ENCODE data around the gene LTBP2.

Gene LTBP2

GRCh38 chr14:74610199-74610865 is 1.7 kb downstream of the LTBP2 start:
- Histone ChIP-seq H3K4me1 (ENCODE audit: insufficient read depth, low read length) (peaks cover 4% of the 10 kb centered on the region), H3K27ac (ENCODE audit: low read depth, low read length) (no peak overlapping the region), H3K36me3 (ENCODE audit: insufficient read depth, low read length) (no peaks in the 10 kb centered on the region), H3K4me3 (ENCODE audit: low read depth in 1 of 2, low read length in 2 of 2) (no peak overlapping the region), H3K27me3 (ENCODE audit: control insufficient read depth in 1 of 2, insufficient read depth in 2 of 2, low read length in 2 of 2) (peaks cover 0 to 18% of the 10 kb centered on the region in 2 donors), H3K9me3 (ENCODE audit: low read length) (no peaks in the 10 kb centered on the region), H3K9ac (ENCODE audit: low read length) (no peak overlapping the region)

DNA sequence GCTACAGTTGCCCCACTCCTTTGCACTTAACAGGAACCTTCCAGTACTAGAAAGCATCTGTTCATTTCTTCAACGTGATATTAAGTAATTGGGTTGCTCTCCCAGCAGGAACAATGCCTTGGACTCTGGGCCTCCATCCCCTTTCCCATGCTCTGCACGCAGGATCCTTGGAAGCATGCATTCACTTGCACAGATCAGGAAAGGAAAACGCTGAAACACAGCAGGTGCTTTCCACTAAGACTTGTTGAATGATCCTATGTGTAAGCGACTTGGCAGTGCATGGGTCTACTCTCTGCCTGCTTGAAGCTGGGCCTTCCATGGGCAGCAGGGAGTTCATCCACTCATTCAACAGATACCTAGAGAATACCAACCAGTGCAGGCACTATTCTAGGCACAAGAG is 2.3 kb downstream of the LTBP2 start:
- Histone ChIP-seq H3K36me3 (ENCODE audit: insufficient read depth, low read length) (no peaks in the 10 kb centered on the region), H3K4me1 (ENCODE audit: insufficient read depth, low read length) (peaks cover 4% of the 10 kb centered on the region), H3K9ac (ENCODE audit: low read length) (no peak overlapping the region), H3K9me3 (ENCODE audit: low read length) (no peaks in the 10 kb centered on the region), H3K27me3 (ENCODE audit: control insufficient read depth in 1 of 2, insufficient read depth in 2 of 2, low read length in 2 of 2) (peaks cover 0 to 18% of the 10 kb centered on the region in 2 donors), H3K27ac (ENCODE audit: low read depth, low read length) (no peak overlapping the region), H3K4me3 (ENCODE audit: low read depth in 1 of 2, low read length in 2 of 2) (no peak overlapping the region)

DNA sequence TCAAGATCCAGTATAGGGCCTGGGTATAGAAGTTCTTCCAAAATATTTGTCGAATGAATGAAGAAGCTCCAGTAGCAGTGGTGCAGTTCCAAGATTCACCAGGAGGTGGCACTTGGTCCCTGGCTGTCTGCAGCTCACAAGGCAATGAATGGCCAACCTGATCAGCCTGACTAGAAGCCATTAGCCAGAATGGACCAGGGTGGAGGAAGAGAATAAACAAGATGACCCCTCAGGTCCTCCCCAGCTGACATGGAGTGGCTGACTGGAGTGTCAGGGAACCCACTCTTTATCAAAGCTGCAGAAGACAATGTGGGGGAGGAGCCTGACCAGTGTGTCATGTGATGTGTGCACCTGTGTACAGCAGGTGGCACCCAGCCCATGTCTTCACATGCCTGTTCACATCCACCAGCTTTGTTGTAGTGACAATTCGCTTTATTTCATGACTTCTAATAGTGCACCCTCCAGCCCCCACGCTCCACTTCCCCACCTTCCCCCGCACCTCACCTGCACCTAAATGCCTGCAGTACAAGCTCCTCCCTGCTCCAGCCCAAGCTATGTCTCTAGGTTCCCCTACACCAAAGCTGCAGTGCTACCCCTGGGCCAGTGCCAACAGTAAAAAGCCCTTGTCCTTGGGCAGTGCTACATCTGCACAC is 3.0 kb downstream of the LTBP2 start:
- H3K36me3 ChIP-seq (ENCODE audit: insufficient read depth, low read length), result no peaks in the 10 kb centered on the region
- H3K27me3 ChIP-seq (ENCODE audit: control insufficient read depth in 1 of 2, insufficient read depth in 2 of 2, low read length in 2 of 2), result peaks cover 0 to 13% of the 10 kb centered on the region in 2 donors
- H3K9me3 ChIP-seq (ENCODE audit: low read length), result no peaks in the 10 kb centered on the region
- no peak overlapping the region for H3K27ac ChIP-seq (ENCODE audit: low read depth, low read length)
- H3K4me1 ChIP-seq (ENCODE audit: insufficient read depth, low read length), result peaks cover 4% of the 10 kb centered on the region
- H3K4me3 ChIP-seq (ENCODE audit: low read depth in 1 of 2, low read length in 2 of 2), result no peak overlapping the region
- H3K9ac ChIP-seq (ENCODE audit: low read length), result no peak overlapping the region

DNA sequence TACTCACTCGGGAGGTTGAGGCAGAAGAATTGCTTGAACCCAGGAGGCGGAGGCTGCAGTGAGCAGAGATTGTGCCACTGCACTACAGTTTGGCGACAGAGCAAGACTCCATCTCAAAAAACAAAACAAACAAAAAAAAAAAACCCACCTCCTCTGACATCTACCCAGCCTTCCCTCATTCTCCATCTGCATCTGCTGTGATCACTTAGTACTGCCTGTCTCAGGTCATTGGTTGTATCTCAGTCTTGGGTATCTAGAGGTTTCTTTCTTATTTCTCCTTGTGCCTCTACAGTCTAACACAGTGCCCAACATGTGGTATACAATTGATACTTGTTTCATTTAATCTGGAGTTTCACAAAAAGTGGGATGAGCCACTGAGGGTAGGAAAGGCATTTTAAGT is 5.3 kb downstream of the LTBP2 start:
- Histone ChIP-seq H3K9ac (ENCODE audit: low read length) (no peak overlapping the region), H3K9me3 (ENCODE audit: low read length) (no peaks in the 10 kb centered on the region), H3K4me3 (ENCODE audit: low read depth in 1 of 2, low read length in 2 of 2) (no peak overlapping the region), H3K27me3 (ENCODE audit: control insufficient read depth in 1 of 2, insufficient read depth in 2 of 2, low read length in 2 of 2) (peaks cover 0 to 6% of the 10 kb centered on the region in 2 donors), H3K4me1 (ENCODE audit: insufficient read depth, low read length) (peaks cover 4% of the 10 kb centered on the region), H3K27ac (ENCODE audit: low read depth, low read length) (no peak overlapping the region), H3K36me3 (ENCODE audit: insufficient read depth, low read length) (no peaks in the 10 kb centered on the region)

- Histone ChIP-seq H3K4me3 (ENCODE audit: low read depth in 1 of 2, low read length in 2 of 2) (no peak overlapping the region), H3K36me3 (ENCODE audit: insufficient read depth, low read length) (no peaks in the 10 kb centered on the region), H3K9me3 (ENCODE audit: low read length) (no peaks in the 10 kb centered on the region), H3K9ac (ENCODE audit: low read length) (no peak overlapping the region), H3K27ac (ENCODE audit: low read depth, low read length) (no peak overlapping the region), H3K4me1 (ENCODE audit: insufficient read depth, low read length) (peaks cover 4% of the 10 kb centered on the region), H3K27me3 (ENCODE audit: control insufficient read depth in 1 of 2, insufficient read depth in 2 of 2, low read length in 2 of 2) (no peaks in the 10 kb centered on the region)
Measured at GRCh38 chr14:74605531-74606223, 6.4 kb downstream of the LTBP2 start.

GRCh38 chr14:74604911-74605310 is 7.1 kb downstream of the LTBP2 start:
- Histone ChIP-seq H3K9ac (ENCODE audit: low read length) (no peak overlapping the region), H3K4me1 (ENCODE audit: insufficient read depth, low read length) (peaks cover 9% of the 10 kb centered on the region), H3K4me3 (ENCODE audit: low read depth in 1 of 2, low read length in 2 of 2) (no peak overlapping the region), H3K27me3 (ENCODE audit: control insufficient read depth in 1 of 2, insufficient read depth in 2 of 2, low read length in 2 of 2) (no peaks in the 10 kb centered on the region), H3K36me3 (ENCODE audit: insufficient read depth, low read length) (no peaks in the 10 kb centered on the region), H3K9me3 (ENCODE audit: low read length) (no peaks in the 10 kb centered on the region), H3K27ac (ENCODE audit: low read depth, low read length) (no peak overlapping the region)

- Histone ChIP-seq H3K36me3 (ENCODE audit: insufficient read depth, low read length) (no peaks in the 10 kb centered on the region), H3K4me3 (ENCODE audit: low read depth in 1 of 2, low read length in 2 of 2) (no peak overlapping the region), H3K27ac (ENCODE audit: low read depth, low read length) (no peak overlapping the region), H3K27me3 (ENCODE audit: control insufficient read depth in 1 of 2, insufficient read depth in 2 of 2, low read length in 2 of 2) (no peaks in the 10 kb centered on the region), H3K9ac (ENCODE audit: low read length) (no peak overlapping the region), H3K4me1 (ENCODE audit: insufficient read depth, low read length) (peaks cover 14% of the 10 kb centered on the region), H3K9me3 (ENCODE audit: low read length) (no peaks in the 10 kb centered on the region)
Measured at GRCh38 chr14:74604157-74604556, 7.9 kb downstream of the LTBP2 start.

GRCh38 chr14:74601982-74602381 is 10.1 kb downstream of the LTBP2 start:
- no peaks in the 10 kb centered on the region for H3K9me3 ChIP-seq (ENCODE audit: low read length)
- H3K4me1 ChIP-seq (ENCODE audit: insufficient read depth, low read length), result peaks cover 20% of the 10 kb centered on the region
- no peak overlapping the region for H3K27ac ChIP-seq (ENCODE audit: low read depth, low read length)
- no peak overlapping the region for H3K4me3 ChIP-seq (ENCODE audit: low read depth in 1 of 2, low read length in 2 of 2)
- no peak overlapping the region for H3K9ac ChIP-seq (ENCODE audit: low read length)
- no peaks in the 10 kb centered on the region for H3K27me3 ChIP-seq (ENCODE audit: control insufficient read depth in 1 of 2, insufficient read depth in 2 of 2, low read length in 2 of 2)
- H3K36me3 ChIP-seq (ENCODE audit: insufficient read depth, low read length), result no peaks in the 10 kb centered on the region

DNA sequence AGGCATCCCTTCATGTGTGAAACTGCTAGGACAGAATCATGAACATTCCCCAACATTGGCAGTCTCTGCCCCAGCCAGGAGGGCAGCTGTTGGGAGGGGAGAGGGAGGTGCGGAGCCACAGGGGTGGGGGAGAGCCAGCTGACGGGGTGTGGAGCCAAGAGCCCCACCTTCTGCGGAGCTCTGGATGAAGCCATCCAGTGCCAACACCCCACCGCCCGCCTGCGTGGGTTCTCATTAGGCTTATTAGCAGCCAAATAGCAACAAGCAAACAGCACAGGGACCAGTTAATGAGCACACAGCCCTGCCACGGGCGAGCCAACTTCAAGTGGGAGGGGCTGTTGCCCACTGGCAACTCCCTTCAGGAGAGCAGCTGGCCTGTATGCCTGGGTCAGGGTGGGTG is 12.1 kb downstream of the LTBP2 start:
- Histone ChIP-seq H3K9ac (ENCODE audit: low read length) (no peak overlapping the region), H3K4me1 (ENCODE audit: insufficient read depth, low read length) (peaks cover 28% of the 10 kb centered on the region), H3K27ac (ENCODE audit: low read depth, low read length) (peak overlapping the region; percentile 64), H3K4me3 (ENCODE audit: low read depth in 1 of 2, low read length in 2 of 2) (no peak overlapping the region), H3K27me3 (ENCODE audit: control insufficient read depth in 1 of 2, insufficient read depth in 2 of 2, low read length in 2 of 2) (no peaks in the 10 kb centered on the region), H3K9me3 (ENCODE audit: low read length) (no peaks in the 10 kb centered on the region), H3K36me3 (ENCODE audit: insufficient read depth, low read length) (no peaks in the 10 kb centered on the region)

GRCh38 chr14:74599321-74599761 is 12.7 kb downstream of the LTBP2 start:
- no peaks in the 10 kb centered on the region for H3K36me3 ChIP-seq (ENCODE audit: insufficient read depth, low read length)
- no peak overlapping the region for H3K4me3 ChIP-seq (ENCODE audit: low read depth in 1 of 2, low read length in 2 of 2)
- no peaks in the 10 kb centered on the region for H3K9me3 ChIP-seq (ENCODE audit: low read length)
- peak overlapping the region; percentile 64 for H3K27ac ChIP-seq (ENCODE audit: low read depth, low read length)
- no peaks in the 10 kb centered on the region for H3K27me3 ChIP-seq (ENCODE audit: control insufficient read depth in 1 of 2, insufficient read depth in 2 of 2, low read length in 2 of 2)
- H3K9ac ChIP-seq (ENCODE audit: low read length), result no peak overlapping the region
- peaks cover 34% of the 10 kb centered on the region for H3K4me1 ChIP-seq (ENCODE audit: insufficient read depth, low read length)

GRCh38 chr14:74596741-74597450 is 15.1 kb downstream of the LTBP2 start:
- H3K9me3 ChIP-seq (ENCODE audit: low read length), result no peaks in the 10 kb centered on the region
- no peak overlapping the region for H3K4me3 ChIP-seq (ENCODE audit: low read depth in 1 of 2, low read length in 2 of 2)
- H3K9ac ChIP-seq (ENCODE audit: low read length), result no peak overlapping the region
- no peak overlapping the region for H3K27ac ChIP-seq (ENCODE audit: low read depth, low read length)
- H3K27me3 ChIP-seq (ENCODE audit: control insufficient read depth in 1 of 2, insufficient read depth in 2 of 2, low read length in 2 of 2), result no peaks in the 10 kb centered on the region
- no peaks in the 10 kb centered on the region for H3K36me3 ChIP-seq (ENCODE audit: insufficient read depth, low read length)
- peaks cover 47% of the 10 kb centered on the region for H3K4me1 ChIP-seq (ENCODE audit: insufficient read depth, low read length)

Data from muscle layer of colon (tissue), 2 donors.